Heart right ventricle (tissue), 16 donors: ENCODE measurements around the gene CTNND2. TPM values are rescaled to one million over a fixed set of nuclear protein-coding genes. Genes with fewer than 3 reads are reported as not detected.

ENCODE experiments used
- ATAC-seq, 8 donors: fragments of 200-7000 bp; cut with Tn5 transposase; one replicate each; pipeline ENCODE4 v1.9.1; 2020; ENCODE audit warnings: mild to moderate bottlenecking in 8 of 8, moderate library complexity in 8 of 8, moderate number of reproducible peaks in 1 of 8
- DNase-seq, 2 donors: peaks; one replicate each; pipeline ENCODE4 v3.0.0-alpha.2; 2020
- H3K27ac ChIP-seq, 10 donors: fragments of 200-600 bp; sonication (generic) in 2 of 10; one replicate each; pipeline versions ENCODE4 v1.5.0 to v1.8.0; 2020 to 2022; ENCODE audit warnings: mild to moderate bottlenecking in 3 of 10
- H3K27me3 ChIP-seq, 7 donors: fragments of 200-600 bp; one replicate each; pipeline ENCODE4 v1.8.0; 2021 to 2022; ENCODE audit warnings: mild to moderate bottlenecking in 2 of 7
- H3K36me3 ChIP-seq, 9 donors: fragments of 200-600 bp; sonication (generic) in 1 of 9; one replicate each; pipeline versions ENCODE4 v1.5.0 to v1.8.0; 2020 to 2022; ENCODE audit warnings: mild to moderate bottlenecking in 2 of 9
- H3K4me1 ChIP-seq, 9 donors: fragments of 200-600 bp; sonication (generic) in 1 of 9; one replicate each; pipeline versions ENCODE4 v1.5.0 to v1.8.0; 2020 to 2022; ENCODE audit warnings: mild to moderate bottlenecking in 4 of 9
- H3K4me3 ChIP-seq, 10 donors: fragments of 200-600 bp; sonication (generic) in 2 of 10; one replicate each; pipeline versions ENCODE4 v1.5.0 to v1.8.0; 2020 to 2022; ENCODE audit warnings: mild to moderate bottlenecking in 7 of 10, moderate library complexity in 2 of 10
- H3K9me3 ChIP-seq, 11 donors: fragments of 200-600 bp in 10 of 11; sonication (generic) in 2 of 11; one replicate each; pipeline versions ENCODE4 v1.5.0 to v1.8.0; 2013 to 2022; ENCODE audit warnings: mild to moderate bottlenecking in 2 of 11, control low read depth in 1 of 11, moderate library complexity in 1 of 11
- CTCF ChIP-seq, 9 donors: fragments of 200-600 bp; sonication (generic) in 2 of 9; IDR thresholded peaks; one replicate each; pipeline versions ENCODE4 v1.5.0 to v1.8.0; 2021 to 2022; ENCODE audit warnings: antibody characterized with exemption in 9 of 9, mild to moderate bottlenecking in 5 of 9, moderate library complexity in 1 of 9
- WGBS, 2 donors: extraction: QIAGEN DNeasy Blood & Tissue Kit; methylation state at CpG; one replicate each; pipeline ENCODE4 v1.1.7; 2013; ENCODE audit warnings: inconsistent platforms in 1 of 2; 5-methylcytosine and 5-hydroxymethylcytosine counted together
- intact Hi-C, 10 donors: fragments of 100-400 bp; cut with DNase I; formaldehyde crosslinking; loops; one replicate each; pipeline versions ENCODE4 v1.11.1 to v1.14.2; 2022
- polyA plus RNA-seq, 2 donors: library from polyadenylated mRNA; stranded (reverse); fragments of 200-250 nt; gene quantifications; one replicate each; pipeline ENCODE4 v1.2.3, GENCODE V29; 2013
- total RNA-seq, 10 donors: library from RNA; stranded (reverse); fragmentation: NEBNext Ultra II Directional in 3 of 10; extraction: Animal tissue kit (Norgen Biotek cat#: 25700) in 3 of 10; gene quantifications; one replicate each; pipeline versions ENCODE4 v1.2.1 to v1.2.4, GENCODE V29; 2021 to 2023
- donor health status: Arrhythmogenic right ventricular cardiomyopathy.
- donor health status: ischemic (EF 13 %, LVEDD 7.1; RV severe dilation, severe dysfunction).
- donor health status: healthy with polysubstance abuse.
- donor health status: DM: no; HTN: yes; CAD: no.
- donor health status: DM: no; HTN: no; CAD: no.
- donor health status: ischemic (EF 25% LVEDD 6.9; RV normal size, moderate dysfunction).
- donor health status: ischemic (EF 25% LVEDD 5.7; RV mildly dilated, moderate dysfunction).
- donor health status: healthy.
- donor health status: DM: yes; HTN: yes; CAD: no.
- donor health status: Ischemic cardiomyopathy.
- donor health status: ischemic (EF 35%, LVEDD 5.7; RV mildly dilated, moderate dysfunction).
- donor health status: nonischemic (EF 11% LVEDD 7.7; RV severe dilation, severe dysfunction).
- donor health status: DM: yes; HTN: yes; CAD: no.
- donor health status: PGD.
- donor health status: ischemic (EF 29% LVEDD 5.4; RV normal size, mild dysfunction).
- donor health status: nonischemic (EF 23%, LVEDD 6.1; RV moderate dilation, normal function).

Gene CTNND2
- total and polyA plus RNA-seq, 12 donors, result 1.1 to 29.6 (median 9.9) TPM

- ATAC-seq (no peak), DNase-seq (no peak)
- H3K27ac ChIP-seq, result no peak overlapping the region
- intact Hi-C loops, result loop anchor here in 1 of 10 donors (5.0 kb wide), 1 partner anchor 448 kb away; no protein-coding TSS in a partner anchor
- no peaks in the 10 kb centered on the region for H3K36me3 ChIP-seq
- H3K4me3 ChIP-seq, result no peak overlapping the region
- no peak for TF ChIP-seq CTCF (IDR thresholded peaks at IDR 0.05)
- no peaks in the 10 kb centered on the region for H3K27me3 ChIP-seq
- 85 to 88% methylated on average over 6 of the region's 6 CpGs for WGBS, 2 donors
- no peaks in the 10 kb centered on the region for H3K4me1 ChIP-seq
- no peaks in the 10 kb centered on the region for H3K9me3 ChIP-seq
Observed at GRCh38 chr5:11715461-11716196, 188.6 kb downstream of the CTNND2 start.

- no peak for TF ChIP-seq CTCF (IDR thresholded peaks at IDR 0.05)
- WGBS, 2 donors, result 83 to 87% methylated on average over 1 of the region's 1 CpG
- intact Hi-C loops, result no loop called here
Observed at GRCh38 chr5:11711932-11712331, 192.3 kb downstream of the CTNND2 start.

GRCh38 chr5:11709021-11709420, 195.2 kb downstream of the CTNND2 start:
- 45 to 50% methylated on average over 4 of the region's 4 CpGs for WGBS, 2 donors
- ATAC-seq (no peak), DNase-seq (no peak)
- H3K36me3 ChIP-seq, result no peaks in the 10 kb centered on the region
- H3K27ac ChIP-seq, result no peak overlapping the region
- no peaks in the 10 kb centered on the region for H3K9me3 ChIP-seq
- H3K27me3 ChIP-seq, result no peaks in the 10 kb centered on the region
- no peak for TF ChIP-seq CTCF (IDR thresholded peaks at IDR 0.05)
- H3K4me3 ChIP-seq, result no peak overlapping the region
- intact Hi-C loops, result no loop called here
- no peaks in the 10 kb centered on the region for H3K4me1 ChIP-seq

More at GRCh38 chr5:11711932-11712331, 192.3 kb downstream of the CTNND2 start:
- H3K27me3 ChIP-seq, result no peaks in the 10 kb centered on the region
- H3K4me3 ChIP-seq, result no peak overlapping the region
- H3K36me3 ChIP-seq, result no peaks in the 10 kb centered on the region
- H3K4me1 ChIP-seq, result no peaks in the 10 kb centered on the region
- H3K9me3 ChIP-seq, result no peaks in the 10 kb centered on the region
- ATAC-seq (no peak), DNase-seq (no peak)
- no peak overlapping the region for H3K27ac ChIP-seq

GRCh38 chr5:11704916-11705315, 199.3 kb downstream of the CTNND2 start:
- Histone ChIP-seq H3K4me3 (no peak overlapping the region), H3K9me3 (no peaks in the 10 kb centered on the region), H3K27ac (no peak overlapping the region), H3K36me3 (no peaks in the 10 kb centered on the region), H3K4me1 (no peaks in the 10 kb centered on the region), H3K27me3 (peaks cover 0 to 4% (median 0%) of the 10 kb centered on the region in 7 donors)
- ATAC-seq (no peak), DNase-seq (no peak)
- 87 to 91% methylated on average over 1 of the region's 1 CpG for WGBS, 2 donors
- TF ChIP-seq CTCF (IDR thresholded peaks at IDR 0.05), result no peak
- intact Hi-C loops, result loop anchor here in 1 of 10 donors (2.0 kb wide), 1 partner anchor 40 kb away; no protein-coding TSS in a partner anchor
